Stimulated activated naive CD8-positive, alpha-beta T cell treated with anti-CD3 and anti-CD28 coated beads, Interleukin-15, Interleukin-2, amounts not matched to agents 100 ng/mL and 50 ng/mL, for 24 hours (primary cell): ENCODE results near the gene GLS2.
"Not testable (repeated sequence)": the region's sequence is repeated elsewhere in the genome, so short reads cannot be mapped to it uniquely, and the experiment has no call there.

Experiments used
- H3K27ac Mint-ChIP-seq: one replicate; pipeline ENCODE4 v1.8.0; 2021; ENCODE audit warnings: mild to moderate bottlenecking, mixed read lengths
- H3K27me3 Mint-ChIP-seq: one replicate; pipeline ENCODE4 v1.8.0; 2021; ENCODE audit warnings: mixed read lengths
- H3K36me3 Mint-ChIP-seq: one replicate; pipeline ENCODE4 v1.8.0; 2021; ENCODE audit warnings: low read depth, mixed read lengths
- H3K4me1 Mint-ChIP-seq: one replicate; pipeline ENCODE4 v1.8.0; 2021; ENCODE audit warnings: low read depth, mixed read lengths
- H3K4me3 Mint-ChIP-seq: one replicate; pipeline ENCODE4 v1.8.0; 2021; ENCODE audit warnings: mild to moderate bottlenecking, mixed read lengths
- H3K9me3 Mint-ChIP-seq: one replicate; pipeline ENCODE4 v1.8.0; 2021; ENCODE audit warnings: mixed read lengths

The GLS2 gene

GRCh38 chr12:56474389-56474788, 13.6 kb downstream of the GLS2 start:
- Mint-ChIP-seq H3K27ac (no peak overlapping the region), H3K4me3 (no peak overlapping the region), H3K27me3 (no peaks in the 10 kb centered on the region), H3K9me3 (no peaks in the 10 kb centered on the region), H3K36me3 (peaks cover 31% of the 10 kb centered on the region), H3K4me1 (peaks cover 23% of the 10 kb centered on the region)

- Mint-ChIP-seq H3K36me3 (peaks cover 35% of the 10 kb centered on the region), H3K27me3 (no peaks in the 10 kb centered on the region), H3K27ac (peak overlapping the region; percentile 100), H3K4me3 (peak overlapping the region; percentile 98), H3K4me1 (peaks cover 40% of the 10 kb centered on the region), H3K9me3 (no peaks in the 10 kb centered on the region)
These were observed 18.7 kb downstream of the GLS2 start for GRCh38 chr12:56469007-56469930.

- Mint-ChIP-seq H3K4me3 (peak within 1 kb of the TSS; percentile 98), H3K36me3 (peaks cover 30% of the 10 kb centered on the region), H3K27me3 (no peaks in the 10 kb centered on the region), H3K27ac (peak within 1 kb of the TSS; percentile 100), H3K4me1 (peaks cover 42% of the 10 kb centered on the region), H3K9me3 (no peaks in the 10 kb centered on the region)
These were observed 19.6 kb downstream of the GLS2 start, which contains the start of gene SPRYD4 for GRCh38 chr12:56468216-56469006. SPRYD4 (plus strand) TSS chr12:56468578; CDS start chr12:56468592, 14 bp downstream.

- Mint-ChIP-seq H3K4me1 (peaks cover 9% of the 10 kb centered on the region), H3K9me3 (no peaks in the 10 kb centered on the region), H3K27me3 (no peaks in the 10 kb centered on the region), H3K27ac (no peak overlapping the region), H3K36me3 (no peaks in the 10 kb centered on the region), H3K4me3 (no peak overlapping the region)
These were observed 25.4 kb downstream of the GLS2 start for GRCh38 chr12:56462565-56462964.

GRCh38 chr12:56461235-56462159, 26.5 kb downstream of the GLS2 start:
- Mint-ChIP-seq H3K9me3 (no peaks in the 10 kb centered on the region), H3K4me1 (peaks cover 5% of the 10 kb centered on the region), H3K4me3 (no peak overlapping the region), H3K27me3 (no peaks in the 10 kb centered on the region), H3K27ac (no peak overlapping the region), H3K36me3 (no peaks in the 10 kb centered on the region)

- H3K4me3 Mint-ChIP-seq: no peak overlapping the region
- H3K27me3 Mint-ChIP-seq: no peaks in the 10 kb centered on the region
- H3K9me3 Mint-ChIP-seq: no peaks in the 10 kb centered on the region
- no peak overlapping the region for H3K27ac Mint-ChIP-seq
- H3K4me1 Mint-ChIP-seq: no peaks in the 10 kb centered on the region
- no peaks in the 10 kb centered on the region for H3K36me3 Mint-ChIP-seq
These were observed 30.1 kb downstream of the GLS2 start for GRCh38 chr12:56457817-56458216.

GRCh38 chr12:56454557-56454956, 33.4 kb downstream of the GLS2 start, which contains the start of gene MIP:
MIP (minus strand) TSS chr12:56454657; CDS start chr12:56454613, 44 bp downstream.
- no peaks in the 10 kb centered on the region for H3K36me3 Mint-ChIP-seq
- H3K27me3 Mint-ChIP-seq: no peaks in the 10 kb centered on the region
- no peak within 1 kb of the TSS for H3K27ac Mint-ChIP-seq
- H3K9me3 Mint-ChIP-seq: no peaks in the 10 kb centered on the region
- no peak within 1 kb of the TSS for H3K4me3 Mint-ChIP-seq
- H3K4me1 Mint-ChIP-seq: peaks cover 6% of the 10 kb centered on the region

- H3K36me3 Mint-ChIP-seq: peaks cover 9% of the 10 kb centered on the region
- no peaks in the 10 kb centered on the region for H3K27me3 Mint-ChIP-seq
- H3K9me3 Mint-ChIP-seq: no peaks in the 10 kb centered on the region
- H3K4me1 Mint-ChIP-seq: peaks cover 18% of the 10 kb centered on the region
- no peak overlapping the region for H3K4me3 Mint-ChIP-seq
- peak overlapping the region; percentile 29 for H3K27ac Mint-ChIP-seq
These were observed 36.8 kb downstream of the GLS2 start for GRCh38 chr12:56451147-56451546.

- peak overlapping the region; percentile 90 for H3K4me3 Mint-ChIP-seq
- H3K4me1 Mint-ChIP-seq: peaks cover 18% of the 10 kb centered on the region
- no peak overlapping the region for H3K27ac Mint-ChIP-seq
- H3K9me3 Mint-ChIP-seq: no peaks in the 10 kb centered on the region
- no peaks in the 10 kb centered on the region for H3K27me3 Mint-ChIP-seq
- H3K36me3 Mint-ChIP-seq: peaks cover 9% of the 10 kb centered on the region
These were observed 37.7 kb downstream of the GLS2 start for GRCh38 chr12:56450241-56450640.

- H3K9me3 Mint-ChIP-seq: no peaks in the 10 kb centered on the region
- no peaks in the 10 kb centered on the region for H3K27me3 Mint-ChIP-seq
- H3K4me3 Mint-ChIP-seq: peak overlapping the region; percentile 90
- peaks cover 13% of the 10 kb centered on the region for H3K36me3 Mint-ChIP-seq
- H3K27ac Mint-ChIP-seq: peak overlapping the region; percentile 94
- H3K4me1 Mint-ChIP-seq: peaks cover 18% of the 10 kb centered on the region
These were observed 38.4 kb downstream of the GLS2 start for GRCh38 chr12:56449622-56449984.

GRCh38 chr12:56448860-56449621, 38.9 kb downstream of the GLS2 start, which contains the start of gene TIMELESS:
TIMELESS (minus strand) TSS chr12:56449426; CDS start chr12:56434170, 15,256 bp downstream.
- peaks cover 18% of the 10 kb centered on the region for H3K4me1 Mint-ChIP-seq

GRCh38 chr12:56443208-56443607, 44.8 kb downstream of the GLS2 start:
- not testable (repeated sequence) for H3K27me3 Mint-ChIP-seq, H3K9me3 Mint-ChIP-seq, H3K4me1 Mint-ChIP-seq, H3K4me3 Mint-ChIP-seq, H3K27ac Mint-ChIP-seq
- H3K36me3 Mint-ChIP-seq: peaks cover 48% of the 10 kb centered on the region

More at GRCh38 chr12:56448860-56449621, 38.9 kb downstream of the GLS2 start, which contains the start of gene TIMELESS:
- H3K36me3 Mint-ChIP-seq: peaks cover 19% of the 10 kb centered on the region
- peak within 1 kb of the TSS; percentile 90 for H3K4me3 Mint-ChIP-seq
- no peaks in the 10 kb centered on the region for H3K27me3 Mint-ChIP-seq
- H3K27ac Mint-ChIP-seq: peak within 1 kb of the TSS; percentile 94
- peaks cover 3% of the 10 kb centered on the region for H3K9me3 Mint-ChIP-seq

- H3K4me3 Mint-ChIP-seq: no peak overlapping the region
- H3K27ac Mint-ChIP-seq: no peak overlapping the region
- peaks cover 32% of the 10 kb centered on the region for H3K36me3 Mint-ChIP-seq
- H3K9me3 Mint-ChIP-seq: no peaks in the 10 kb centered on the region
- no peaks in the 10 kb centered on the region for H3K27me3 Mint-ChIP-seq
- no peaks in the 10 kb centered on the region for H3K4me1 Mint-ChIP-seq
These were observed 50.4 kb downstream of the GLS2 start for GRCh38 chr12:56437430-56438176.
